ENCODE results near the gene TMEM123.
"Not testable (repeated sequence)": the region's sequence is repeated elsewhere in the genome, so short reads cannot be mapped to it uniquely, and the experiment has no call there.

The TMEM123 gene

DNA sequence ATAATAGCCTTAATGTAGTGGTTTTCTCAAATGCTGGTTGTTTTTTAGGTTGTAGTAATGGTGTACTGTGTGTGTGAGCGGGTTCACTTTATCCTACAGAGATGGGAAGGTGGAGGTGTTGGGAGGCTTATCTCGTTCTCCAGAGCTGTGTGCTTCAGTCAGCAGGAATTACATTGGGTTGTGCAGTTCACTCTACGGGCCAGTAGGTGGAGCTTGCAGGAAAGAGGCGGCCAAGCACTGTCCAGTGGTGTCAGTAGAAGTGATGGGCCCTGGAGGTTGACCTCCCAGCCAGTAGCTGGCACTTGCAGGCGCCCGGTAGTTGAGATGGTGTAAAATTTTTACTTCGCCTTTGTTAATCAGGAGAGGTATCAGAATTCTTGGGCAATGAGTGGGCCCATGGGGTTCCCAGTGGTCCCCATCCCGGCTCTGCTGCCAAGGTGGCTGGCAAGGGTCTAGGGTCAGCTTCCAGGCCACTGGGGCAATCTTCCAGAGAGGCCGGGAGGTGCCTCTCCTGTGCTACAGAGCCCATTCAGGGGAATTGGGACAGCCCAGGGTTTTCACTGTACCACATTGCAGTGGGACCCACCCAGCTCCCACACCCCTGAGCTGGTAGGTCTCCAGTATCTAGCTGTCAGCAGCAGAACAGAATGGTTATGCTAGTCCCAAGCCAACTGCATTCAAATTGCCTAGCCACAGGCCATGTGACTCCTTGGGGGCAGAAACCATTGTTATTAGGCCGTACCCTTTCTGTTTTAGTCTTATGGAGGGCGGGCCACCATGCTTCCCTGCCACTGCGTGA is 61.7 kb downstream of the TMEM123 start:
- DNase-seq = peak; percentile 43

DNA sequence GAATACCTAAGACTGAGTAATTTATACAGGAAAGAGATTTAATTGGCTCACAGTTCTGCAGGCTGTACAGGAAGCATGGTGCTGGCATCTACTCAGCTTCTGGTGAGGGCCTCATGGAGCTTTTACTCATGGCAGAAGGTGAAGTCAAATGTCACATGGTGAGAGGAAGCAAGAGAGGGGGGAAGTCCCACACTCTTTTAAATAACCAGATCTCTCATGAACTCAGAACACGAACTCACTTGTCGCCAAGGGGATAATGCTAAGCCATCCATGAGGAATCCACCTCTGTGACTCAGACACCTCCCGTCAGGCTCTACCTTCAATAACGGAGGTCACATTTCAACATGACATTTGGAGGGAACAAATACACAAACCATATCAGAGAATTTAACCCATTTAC is 63.3 kb downstream of the TMEM123 start:
- no peak for DNase-seq

DNA sequence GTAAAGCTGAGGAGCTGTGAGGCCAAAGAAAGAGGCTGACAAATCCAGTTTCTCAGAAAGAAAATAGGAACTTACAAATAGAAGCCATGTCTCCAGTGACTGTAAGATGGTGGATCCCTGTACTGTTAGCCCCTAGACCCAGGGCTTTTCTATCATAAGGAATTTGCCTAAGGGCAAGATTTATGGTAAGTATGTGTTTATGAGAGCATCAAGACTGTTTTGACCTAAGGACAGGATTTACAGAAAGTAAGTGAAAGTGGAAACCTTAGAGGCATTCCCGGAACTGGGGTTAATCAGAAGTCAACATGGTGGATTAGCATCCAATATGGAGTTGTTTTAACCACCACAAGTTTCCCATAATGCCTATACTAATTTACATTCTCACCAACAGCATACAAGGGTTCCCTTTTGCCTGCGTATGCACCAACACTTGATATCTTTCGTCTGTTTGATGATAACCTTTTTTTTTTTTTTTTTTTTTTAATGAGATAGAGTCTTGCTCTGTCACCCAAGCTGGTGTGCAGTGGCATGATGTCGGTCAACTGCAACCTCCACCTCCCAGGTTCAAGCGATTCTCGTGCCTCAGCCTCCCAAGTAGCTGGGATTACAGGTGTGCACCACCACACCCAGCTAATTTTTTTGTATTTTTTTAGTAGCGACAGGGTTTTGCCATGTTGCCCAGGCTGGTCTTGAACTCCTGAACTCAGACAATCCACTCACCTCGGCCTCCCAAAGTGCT is 65.4 kb downstream of the TMEM123 start:
- DNase-seq = no peak

DNA sequence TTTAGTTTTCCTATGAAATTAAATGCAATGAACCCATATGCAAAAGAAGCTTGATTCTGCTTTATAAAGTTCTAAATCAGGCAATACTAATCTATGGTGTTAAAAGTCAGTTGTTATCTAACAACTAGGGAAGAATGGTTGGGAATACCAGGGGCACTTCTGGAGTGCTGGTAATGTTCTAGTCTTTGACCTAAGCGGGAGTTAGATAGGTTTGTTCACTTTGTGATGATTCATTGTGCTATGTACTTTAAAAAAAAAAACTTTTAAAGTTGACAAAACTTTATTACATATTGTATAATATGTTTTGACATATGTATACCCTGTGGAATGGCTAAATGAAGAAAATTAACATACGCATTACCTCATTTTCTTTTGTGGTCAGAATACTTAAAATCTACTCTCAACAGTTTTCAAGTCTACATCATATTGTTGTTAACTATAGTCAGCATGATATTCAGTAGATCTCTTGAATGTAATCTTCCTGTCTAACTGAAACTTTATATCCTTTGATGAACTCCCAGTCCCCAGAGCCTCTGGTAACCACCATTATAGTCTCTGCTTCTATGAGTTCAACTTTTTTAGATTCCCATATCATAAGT is 66.3 kb downstream of the TMEM123 start:
- no peak for DNase-seq

DNA sequence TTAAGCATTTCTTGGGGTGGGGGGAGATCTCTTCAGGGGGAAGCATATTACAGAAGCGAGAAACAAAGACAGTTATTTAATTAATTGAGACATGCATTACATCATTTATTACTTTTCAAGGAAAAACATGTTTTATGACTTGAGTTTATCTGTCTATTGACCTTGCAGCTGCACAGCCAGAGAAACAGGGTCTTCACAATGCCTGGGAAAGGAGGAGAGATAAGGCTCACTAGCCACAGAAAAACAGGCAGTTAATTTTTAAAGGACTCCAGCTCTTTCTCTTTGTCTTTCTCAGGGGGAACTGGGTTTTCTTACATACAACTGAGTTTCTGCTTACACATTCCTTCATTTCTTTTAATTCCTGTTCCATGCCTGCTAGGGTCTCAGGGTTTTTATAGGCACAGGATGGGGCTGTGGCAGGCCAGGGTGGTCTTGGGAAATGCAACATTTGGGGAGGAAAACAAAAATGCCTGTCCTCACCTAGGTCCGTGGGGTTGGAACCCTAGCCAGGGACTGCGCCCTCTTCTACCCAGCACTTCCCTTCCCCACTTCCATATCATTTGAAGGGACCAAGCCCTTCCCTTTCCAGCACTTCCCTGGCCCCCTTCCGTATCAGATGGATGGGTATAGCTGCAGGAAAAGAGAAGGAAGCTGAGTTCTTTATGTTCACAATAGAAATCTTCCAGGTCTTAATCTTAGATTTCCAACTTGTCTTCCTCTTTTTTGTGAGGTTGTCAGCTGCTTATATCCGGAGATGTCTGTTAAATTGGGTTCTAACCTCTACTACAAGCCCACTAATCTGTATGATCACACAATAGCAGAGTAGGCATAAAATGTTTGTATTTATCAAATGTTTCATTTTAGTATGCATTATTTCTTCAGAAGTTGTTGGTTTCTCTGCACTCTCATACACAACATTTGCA is 67.2 kb downstream of the TMEM123 start:
- no peak for DNase-seq

DNA sequence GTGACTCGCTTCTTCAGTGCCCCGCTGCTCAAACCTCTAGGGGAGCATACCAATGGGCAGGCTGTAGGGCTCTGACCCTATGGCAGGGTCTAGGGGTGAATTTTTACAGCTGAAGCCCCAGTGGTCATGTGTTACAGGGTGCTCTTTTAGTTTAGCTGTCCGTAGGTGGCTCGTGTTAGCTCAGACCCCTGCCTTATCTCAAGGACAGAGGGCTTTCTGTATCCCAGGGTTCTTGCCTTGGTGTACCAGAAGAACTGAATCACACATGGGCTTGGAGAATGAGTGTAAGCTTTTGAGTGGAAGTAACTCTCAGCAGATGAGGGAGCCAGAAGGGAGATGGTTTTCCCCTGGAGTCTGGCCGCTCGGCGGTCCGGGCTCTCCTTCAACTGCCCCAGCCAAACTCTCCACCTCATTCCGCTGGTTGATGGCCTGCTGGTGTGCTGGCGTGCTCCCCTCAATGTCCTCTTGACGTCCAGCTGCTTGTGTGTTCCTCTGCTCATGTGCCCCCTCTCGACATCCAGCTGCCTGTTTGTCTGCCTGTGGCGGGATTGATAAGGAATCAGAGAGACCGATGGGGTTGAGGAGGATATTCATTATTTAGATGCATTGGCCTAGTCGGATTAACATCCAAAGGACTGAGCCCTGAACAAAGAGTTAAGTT is 68.0 kb downstream of the TMEM123 start:
- no peak for DNase-seq

DNA sequence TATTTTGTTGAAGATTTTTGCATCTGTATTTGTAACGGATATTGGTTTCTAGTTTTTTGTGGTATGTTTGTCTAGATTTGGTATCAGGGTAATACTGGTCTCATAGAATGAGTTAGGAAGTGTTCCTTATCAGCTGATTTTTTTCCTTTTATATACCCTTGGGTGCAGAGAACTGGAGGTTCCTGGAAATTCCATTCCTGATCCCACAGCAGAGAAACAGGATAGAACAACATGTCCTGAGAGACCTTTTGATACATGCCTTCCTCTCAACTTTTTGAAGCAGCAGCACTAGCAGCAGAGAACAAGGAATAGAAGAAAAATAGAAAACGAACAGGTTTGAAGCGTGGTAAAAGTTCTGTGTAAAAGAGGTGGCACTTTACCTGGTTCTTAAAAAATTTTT is 68.7 kb downstream of the TMEM123 start:
- no peak for DNase-seq

DNA sequence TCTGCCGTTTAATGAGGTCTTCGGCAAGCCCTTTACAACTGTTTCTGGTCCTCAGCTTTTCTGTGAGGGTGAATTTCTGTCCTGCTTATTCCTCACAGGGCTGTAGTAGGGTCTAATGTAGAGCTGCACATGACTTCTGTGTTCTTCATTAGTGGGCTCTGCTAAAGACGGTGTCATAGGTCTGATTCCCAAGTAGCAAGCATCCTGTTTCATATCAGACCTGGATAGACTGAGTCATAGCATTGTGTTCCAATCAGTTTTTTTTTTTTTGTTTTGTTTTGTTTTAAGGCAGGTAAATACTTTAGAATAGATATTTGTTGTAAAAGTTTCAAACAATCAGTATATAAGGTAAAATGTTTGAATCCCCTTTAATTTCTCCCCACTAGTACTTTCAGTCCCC is 70.2 kb downstream of the TMEM123 start:
- DNase-seq = no peak

DNA sequence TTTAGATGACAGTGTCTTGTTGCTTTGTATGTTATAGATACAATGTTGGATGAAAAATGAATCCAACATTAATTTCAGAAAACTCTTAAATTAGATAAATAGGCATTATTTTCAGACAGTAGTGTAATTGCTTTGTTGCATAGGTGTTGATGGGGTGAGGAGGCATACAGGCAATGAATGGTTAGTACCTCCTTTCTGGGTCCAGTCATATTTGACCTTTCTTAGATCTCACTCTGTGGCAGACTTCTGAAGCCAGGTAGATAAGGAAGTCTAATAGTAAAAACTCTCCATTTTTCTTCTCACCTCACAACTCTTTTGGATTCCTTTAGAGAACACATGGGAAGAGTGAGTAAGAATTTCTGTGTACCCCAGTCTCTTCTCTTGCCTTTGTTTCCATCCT is 73.7 kb downstream of the TMEM123 start:
- DNase-seq = no peak

DNA sequence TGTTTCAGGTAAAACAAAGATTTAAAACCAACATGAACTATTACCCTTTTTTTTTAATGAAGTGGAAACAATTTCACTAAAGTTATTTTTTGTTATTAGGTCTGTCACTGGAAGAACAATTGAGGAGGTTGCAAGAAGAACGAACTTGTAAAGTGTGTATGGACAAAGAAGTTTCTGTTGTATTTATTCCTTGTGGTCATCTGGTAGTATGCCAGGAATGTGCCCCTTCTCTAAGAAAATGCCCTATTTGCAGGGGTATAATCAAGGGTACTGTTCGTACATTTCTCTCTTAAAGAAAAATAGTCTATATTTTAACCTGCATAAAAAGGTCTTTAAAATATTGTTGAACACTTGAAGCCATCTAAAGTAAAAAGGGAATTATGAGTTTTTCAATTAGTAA is 74.7 kb downstream of the TMEM123 start:
- no peak for DNase-seq

DNA sequence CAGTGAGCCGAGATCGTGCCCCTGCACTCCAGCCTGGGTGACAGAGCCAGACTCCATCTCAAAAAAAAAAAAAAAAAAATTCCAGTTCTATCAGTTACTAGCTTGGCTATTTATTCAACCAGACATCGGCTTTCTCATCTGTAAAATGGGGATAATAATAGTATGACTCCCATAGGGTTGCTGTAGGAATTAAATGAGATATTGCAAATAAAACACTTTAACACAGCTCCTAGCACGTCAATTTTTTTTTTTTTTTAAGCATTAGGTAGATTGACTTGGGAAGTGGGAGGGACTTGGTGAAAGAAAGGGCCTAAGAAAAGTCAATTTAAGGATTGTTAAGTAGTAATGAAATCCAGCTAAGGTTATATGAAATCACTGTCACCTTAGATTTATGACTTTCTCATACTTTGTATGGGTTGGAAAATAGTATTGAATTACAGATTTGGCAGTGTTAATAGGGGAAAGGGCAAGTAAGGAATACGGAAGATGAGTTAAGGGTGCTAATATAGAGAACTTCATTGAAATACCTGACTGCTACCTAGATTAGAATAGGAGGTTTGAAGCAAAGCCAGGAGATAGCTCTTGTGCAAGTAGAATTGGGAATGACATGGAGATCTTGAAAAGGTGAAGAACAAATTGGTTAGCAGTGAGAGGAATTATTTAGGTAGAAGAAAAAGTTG is 76.7 kb downstream of the TMEM123 start:
- no peak for DNase-seq

DNA sequence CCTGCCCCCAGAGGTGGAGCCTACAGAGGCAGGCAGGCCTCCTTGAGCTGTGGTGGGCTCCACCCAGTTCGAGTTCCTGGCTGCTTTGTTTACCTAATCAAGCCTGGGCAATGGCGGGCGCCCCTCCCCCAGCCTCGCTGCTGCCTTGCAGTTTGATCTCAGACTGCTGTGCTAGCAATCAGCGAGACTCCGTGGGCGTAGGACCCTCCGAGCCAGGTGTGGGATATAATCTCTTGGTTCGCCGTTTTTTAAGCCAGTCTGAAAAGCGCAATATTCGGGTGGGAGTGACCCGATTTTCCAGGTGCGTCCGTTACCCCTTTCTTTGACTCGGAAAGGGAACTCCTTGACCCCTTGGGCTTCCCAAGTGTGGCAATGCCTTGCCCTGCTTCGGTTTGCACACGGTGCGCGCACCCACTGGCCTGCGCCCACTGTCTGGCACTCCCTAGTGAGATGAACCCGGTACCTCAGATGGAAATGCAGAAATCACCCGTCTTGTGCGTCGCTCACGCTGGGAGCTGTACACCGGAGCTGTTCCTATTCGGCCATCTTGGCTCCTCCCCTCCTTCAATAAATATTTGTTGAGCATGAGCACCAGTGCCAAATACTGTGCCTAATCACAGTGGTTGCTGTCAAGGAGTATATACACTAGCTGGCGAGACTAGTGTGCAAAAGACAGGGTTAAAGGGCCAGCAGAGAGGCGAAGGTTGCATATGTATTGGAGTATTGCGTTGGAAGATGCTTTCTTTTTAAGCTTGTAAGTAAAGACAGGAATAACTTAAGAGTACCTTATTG is 77.7 kb downstream of the TMEM123 start:
- not testable (repeated sequence) for DNase-seq

DNA sequence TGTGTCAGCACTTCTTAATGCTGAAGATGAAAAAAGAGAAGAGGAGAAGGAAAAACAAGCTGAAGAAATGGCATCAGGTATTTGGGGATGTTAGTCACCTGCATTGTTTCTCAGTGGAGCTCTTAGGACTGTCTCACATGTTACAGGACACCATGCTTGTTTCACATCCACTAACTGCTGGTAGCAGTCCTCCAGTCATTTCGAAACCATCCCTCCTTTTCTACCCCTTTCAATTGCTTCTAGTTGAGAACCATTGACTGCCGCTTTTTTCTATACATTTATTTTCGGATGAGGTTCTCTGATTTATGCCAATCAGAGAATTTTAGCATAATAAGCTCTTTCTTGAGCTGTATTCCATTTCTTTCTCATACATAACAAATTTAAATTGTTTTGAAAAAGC is 84.1 kb downstream of the TMEM123 start:
- DNase-seq = no peak

DNA sequence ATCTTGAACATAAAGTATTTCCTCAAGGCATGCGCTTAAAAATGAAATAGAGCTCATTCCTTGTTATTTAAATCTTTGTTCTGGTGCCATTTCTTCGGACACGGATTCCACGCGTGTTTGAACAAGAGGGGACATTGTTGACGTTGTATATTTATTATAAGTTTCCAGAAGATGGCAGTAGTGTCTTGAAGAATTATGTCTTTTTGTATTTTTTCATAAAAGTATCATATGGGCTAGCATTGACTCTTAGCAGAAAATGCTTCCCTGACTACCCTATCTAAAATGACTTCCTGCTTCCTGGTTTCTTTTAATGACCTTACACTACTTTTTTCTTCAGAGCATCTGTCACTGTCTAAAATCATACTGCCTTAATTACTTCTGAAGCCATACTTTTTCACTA is 85.2 kb downstream of the TMEM123 start:
- no peak for DNase-seq

DNA sequence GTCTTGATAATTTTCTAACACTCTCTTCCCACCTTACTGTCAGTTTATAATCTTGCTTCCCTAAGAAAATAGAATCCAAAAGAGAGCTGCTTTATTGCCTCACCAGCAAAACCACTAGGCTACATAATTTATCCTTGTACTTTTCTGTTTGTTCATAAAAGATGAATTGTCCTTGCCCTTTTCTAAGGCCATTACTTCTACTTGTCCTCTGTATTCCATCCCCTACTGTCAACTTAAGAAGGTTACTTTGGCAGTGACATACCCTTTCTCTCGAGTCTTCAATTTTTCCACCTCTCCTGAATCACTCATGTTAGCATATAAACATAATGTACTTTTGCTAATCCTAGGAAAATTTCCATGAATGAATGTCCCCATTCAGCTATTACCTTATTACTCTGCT is 87.6 kb downstream of the TMEM123 start:
- DNase-seq = no peak

DNA sequence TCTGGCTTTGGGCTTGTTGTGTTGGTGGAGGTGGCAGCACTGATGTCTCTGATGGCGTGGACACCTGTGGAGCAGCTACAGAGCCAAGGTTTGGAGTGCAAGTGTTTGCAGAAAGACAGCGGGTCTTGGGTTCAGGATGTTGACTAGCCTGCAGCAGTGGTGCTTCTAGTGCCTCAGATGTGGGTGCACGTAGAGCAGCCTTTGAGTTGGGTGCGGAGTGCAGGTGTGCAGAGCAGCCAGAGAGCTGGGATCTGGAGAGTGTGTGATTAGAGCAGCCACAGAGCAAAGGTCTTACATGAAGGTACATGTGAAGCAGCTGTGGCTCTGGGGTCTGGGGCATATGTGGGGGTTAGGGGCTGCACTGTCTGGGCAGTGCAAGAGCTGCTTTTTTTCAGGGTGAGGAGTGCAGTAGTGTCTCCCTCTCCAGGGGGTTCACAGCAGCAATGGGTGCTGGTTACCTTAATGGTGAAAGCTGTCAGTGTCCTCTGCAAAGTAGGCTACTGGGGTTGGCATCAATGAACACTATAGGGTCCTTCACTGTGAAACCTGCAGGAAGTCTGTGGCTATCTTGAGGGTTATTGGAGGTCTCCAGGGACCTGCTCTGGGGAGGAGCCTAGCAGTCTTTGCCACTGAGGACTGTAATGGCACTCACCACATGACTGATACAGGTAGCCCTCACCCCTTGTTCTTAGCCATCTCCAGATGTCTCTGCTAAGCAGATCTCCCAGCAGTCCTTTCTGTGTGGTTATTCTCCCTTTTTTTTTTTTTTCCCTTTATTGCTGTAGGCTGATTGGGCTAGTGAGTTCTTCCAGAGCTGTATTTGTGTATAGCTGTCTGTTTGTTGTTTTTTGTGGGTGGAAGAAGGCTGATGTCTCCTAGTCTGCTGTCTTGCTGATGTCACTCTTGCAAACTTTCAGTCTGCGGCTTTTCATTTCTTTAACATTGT is 91.2 kb downstream of the TMEM123 start:
- DNase-seq = no peak

DNA sequence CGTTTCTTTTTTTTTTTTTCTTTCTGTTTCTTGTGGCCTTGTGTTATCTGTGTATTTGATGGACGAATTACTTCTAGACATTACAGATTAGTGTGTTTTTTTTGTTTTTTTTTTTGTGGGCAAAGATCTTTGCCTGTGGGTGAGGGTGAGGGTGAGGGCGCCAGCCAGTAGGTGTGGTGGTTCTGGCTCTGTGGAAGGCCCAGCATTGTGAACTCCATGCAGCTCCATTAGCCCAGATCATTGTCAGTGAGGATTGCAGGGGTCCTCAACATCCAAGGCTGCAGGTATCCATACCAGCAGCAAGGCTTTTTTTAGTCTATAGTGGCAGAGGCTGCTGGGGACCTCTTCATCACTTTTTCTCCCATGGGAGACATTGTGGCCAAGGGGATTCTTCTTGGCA is 91.9 kb downstream of the TMEM123 start:
- no peak for DNase-seq

DNA sequence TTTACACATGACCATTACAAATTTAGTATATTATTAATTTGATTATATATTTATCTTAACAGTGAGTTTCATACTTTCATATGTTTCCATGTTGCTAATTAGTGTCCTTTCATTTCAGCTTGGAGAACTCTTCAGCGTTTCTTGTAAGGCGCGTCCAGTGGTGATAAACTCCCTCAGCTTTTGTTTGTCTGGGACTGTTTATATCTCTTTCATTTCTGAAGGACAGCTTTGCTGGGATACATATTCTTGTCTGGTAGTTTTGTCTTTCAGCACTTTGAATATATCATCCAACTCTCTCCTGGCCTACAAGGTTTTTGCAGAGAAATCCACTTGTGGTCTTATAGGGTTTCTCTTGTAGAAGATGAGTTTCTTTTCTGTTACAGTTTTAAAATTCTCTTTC is 93.2 kb downstream of the TMEM123 start:
- no peak for DNase-seq

DNA sequence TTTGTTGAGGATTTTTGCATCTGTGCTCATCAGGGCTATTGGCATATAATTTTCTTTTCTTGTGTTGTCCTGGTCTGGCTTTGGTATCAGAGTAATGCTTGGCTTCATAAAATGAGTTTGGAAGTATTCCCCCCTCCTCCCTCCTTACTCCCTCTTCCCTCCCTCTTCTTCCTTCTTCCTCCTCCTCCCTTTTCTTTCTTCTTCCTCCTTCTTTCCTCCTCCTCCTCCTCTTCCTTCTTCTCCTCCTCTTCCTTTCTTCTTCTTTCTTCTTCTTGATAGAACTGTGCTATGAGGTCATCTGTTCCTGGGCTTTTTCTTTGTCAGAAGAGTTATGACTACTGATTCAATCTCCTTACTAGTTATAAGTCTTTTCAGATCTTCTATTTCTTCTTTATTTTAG is 95.4 kb downstream of the TMEM123 start:
- DNase-seq = no peak
